CD14-positive monocyte (primary cell): ENCODE data around the gene AKR1D1. TPM values are rescaled to one million over a fixed set of nuclear protein-coding genes. Genes with fewer than 3 reads are reported as not detected.

Experiments used
- DNase-seq, 3 donors: peaks; one replicate each; pipeline ENCODE4 v3.0.0-alpha.2; 2011 to 2022
- H2AFZ ChIP-seq: 2 replicates; pipeline ENCODE4 v1.6.0; 2012; ENCODE audit warnings: mild to moderate bottlenecking, low read depth, low read length, inconsistent platforms; ENCODE audit not compliant: insufficient read depth, poor library complexity, severe bottlenecking
- H3K27ac ChIP-seq, 2 donors: 1 replicate in 1 of 2; 2 replicates in 1 of 2; pipeline ENCODE4 v1.5.1; 2012 to 2013; ENCODE audit warnings: low read length in 2 of 2, control low read depth in 1 of 2, inconsistent platforms in 1 of 2, low read depth in 1 of 2, mild to moderate bottlenecking in 1 of 2
- H3K27me3 ChIP-seq, 2 donors: one replicate each; pipeline versions ENCODE4 v1.6.0 to v1.6.1; 2011 to 2013; ENCODE audit warnings: low read length in 2 of 2; ENCODE audit not compliant: control insufficient read depth in 2 of 2, insufficient read depth in 2 of 2
- H3K36me3 ChIP-seq, 2 donors: replicated peaks in 1 of 2; 1 replicate in 1 of 2; 2 replicates in 1 of 2; pipeline versions ENCODE4 v1.5.1 to v1.6.1; 2012 to 2013; ENCODE audit warnings: low read length in 2 of 2, control low read depth in 1 of 2, inconsistent platforms in 1 of 2, mild to moderate bottlenecking in 1 of 2; ENCODE audit not compliant: insufficient read depth in 2 of 2, control insufficient read depth in 1 of 2
- H3K4me1 ChIP-seq, 2 donors: 1 replicate in 1 of 2; 2 replicates in 1 of 2; pipeline versions ENCODE4 v1.5.1 to v1.6.1; 2012 to 2013; ENCODE audit warnings: low read length in 2 of 2, control low read depth in 1 of 2, inconsistent platforms in 1 of 2, mild to moderate bottlenecking in 1 of 2, moderate library complexity in 1 of 2; ENCODE audit not compliant: insufficient read depth in 2 of 2, control insufficient read depth in 1 of 2
- H3K4me2 ChIP-seq: replicated peaks from 2 replicates; pipeline ENCODE3; 2012; ENCODE audit warnings: low read length, moderate library complexity, mild to moderate bottlenecking; ENCODE audit not compliant: poor library complexity, severe bottlenecking; ENCODE audit errors: extremely low read depth
- H3K4me3 ChIP-seq, 3 experiments: fragments of 200-600 bp in 1 of 3; sonication (generic) in 1 of 3; replicated peaks in 1 of 3; 1 replicate in 2 of 3; 2 replicates in 1 of 3; pipeline ENCODE4 v1.5.1; 2011 to 2013; ENCODE audit warnings: low read length in 3 of 3, mild to moderate bottlenecking in 3 of 3, control low read depth in 2 of 3, low read depth in 2 of 3, inconsistent platforms in 1 of 3, moderate library complexity in 1 of 3
- H3K79me2 ChIP-seq: 2 replicates; pipeline ENCODE4 v1.6.0; 2012; ENCODE audit warnings: mild to moderate bottlenecking, control low read depth, inconsistent platforms, low read length, moderate library complexity; ENCODE audit not compliant: insufficient read depth
- H3K9ac ChIP-seq: 2 replicates; pipeline ENCODE4 v1.6.0; 2017; ENCODE audit warnings: low read length, mild to moderate bottlenecking; ENCODE audit not compliant: insufficient read depth, poor library complexity, severe bottlenecking
- H3K9me3 ChIP-seq, 2 donors: replicated peaks in 1 of 2; 1 replicate in 1 of 2; 2 replicates in 1 of 2; pipeline versions ENCODE4 v1.5.1 to v1.6.1; 2012 to 2013; ENCODE audit warnings: low read length in 2 of 2, control low read depth in 1 of 2; ENCODE audit not compliant: control insufficient read depth in 1 of 2, insufficient read depth in 1 of 2
- H4K20me1 ChIP-seq: 2 replicates; pipeline ENCODE4 v1.6.0; 2012; ENCODE audit warnings: mild to moderate bottlenecking, low read length, control low read depth, moderate library complexity; ENCODE audit not compliant: insufficient read depth
- H3K27ac Mint-ChIP-seq, 7 donors: one replicate each; pipeline ENCODE4 v1.8.0; 2020; ENCODE audit warnings: mild to moderate bottlenecking in 7 of 7, mixed read lengths in 7 of 7, moderate library complexity in 6 of 7, inconsistent platforms in 2 of 7
- H3K27me3 Mint-ChIP-seq, 3 donors: one replicate each; pipeline ENCODE4 v1.8.0; 2021 to 2022; ENCODE audit warnings: low read depth in 3 of 3, mild to moderate bottlenecking in 3 of 3, mixed read lengths in 3 of 3, moderate library complexity in 3 of 3, inconsistent platforms in 1 of 3
- H3K36me3 Mint-ChIP-seq, 2 donors: one replicate each; pipeline ENCODE4 v1.8.0; 2020; ENCODE audit warnings: mixed read lengths in 2 of 2, inconsistent platforms in 1 of 2, mild to moderate bottlenecking in 1 of 2
- H3K4me1 Mint-ChIP-seq: one replicate; pipeline ENCODE4 v1.8.0; 2020; ENCODE audit warnings: mild to moderate bottlenecking, mixed read lengths
- H3K4me3 Mint-ChIP-seq, 2 donors: one replicate each; pipeline ENCODE4 v1.8.0; 2020; ENCODE audit warnings: mild to moderate bottlenecking in 2 of 2, mixed read lengths in 2 of 2, moderate library complexity in 1 of 2
- H3K9me3 Mint-ChIP-seq, 7 donors: one replicate each; pipeline ENCODE4 v1.8.0; 2020 to 2022; ENCODE audit warnings: mixed read lengths in 7 of 7, mild to moderate bottlenecking in 6 of 7, moderate library complexity in 6 of 7, inconsistent platforms in 2 of 7
- CTCF ChIP-seq: fragments of 200-600 bp; IDR thresholded peaks from one replicate; pipeline ENCODE4 v1.8.0; 2022; ENCODE audit warnings: antibody characterized with exemption, mild to moderate bottlenecking
- WGBS: methylation state at CpG from one replicate; pipeline ENCODE4 v1.1.5; 2013; ENCODE audit warnings: missing lambda C conversion rate; ENCODE audit not compliant: insufficient coverage; 5-methylcytosine and 5-hydroxymethylcytosine counted together
- intact Hi-C, 2 donors: fragments of 100-400 bp; cut with micrococcal nuclease; formaldehyde crosslinking; loops; one replicate each; pipeline versions ENCODE4 v1.15.0 to v1.15.1; 2023
- polyA plus RNA-seq, 3 donors: library from polyadenylated mRNA; depleted of rRNA in 1 of 3; unstranded in 2 of 3; stranded (reverse) in 1 of 3; fragments of 300-500 nt in 2 of 3; fragments of >200 nt in 1 of 3; fragmentation: Illumina TruSeq in 2 of 3; gene quantifications; 1 replicate in 2 of 3; 2 replicates in 1 of 3; pipeline ENCODE4 v1.2.3, GENCODE V29; 2012 to 2021

AKR1D1 gene
- polyA plus RNA-seq, 3 donors = not detected

- peaks cover 18 to 22% of the 10 kb centered on the region in 2 donors for H3K9me3 ChIP-seq
- peak; percentile 72 for TF ChIP-seq CTCF
These were observed 85.4 kb downstream of the AKR1D1 start for GRCh38 chr7:138161600-138162081.

GRCh38 chr7:138162236-138162635 lies 86.0 kb downstream of the AKR1D1 start:
- Histone ChIP-seq H3K27ac (no peak overlapping the region), H3K36me3 (peaks cover 0 to 9% of the 10 kb centered on the region in 2 donors), H3K4me3 (no peak overlapping the region), H3K79me2 (no peaks in the 10 kb centered on the region), H3K9me3 (peaks cover 20 to 22% of the 10 kb centered on the region in 2 donors), H3K9ac (no peak overlapping the region), H3K27me3 (no peaks in the 10 kb centered on the region), H3K4me2 (no peak overlapping the region), H4K20me1 (no peaks in the 10 kb centered on the region), H3K4me1 (no peaks in the 10 kb centered on the region), H2AFZ (no peak overlapping the region)
- intact Hi-C loops = loop anchor here (2.0 to 5.0 kb wide), 2 partner anchors 575 kb away; no protein-coding TSS in a partner anchor
- no peak for TF ChIP-seq CTCF
- H3K4me1 Mint-ChIP-seq = no peaks in the 10 kb centered on the region
- DNase-seq = no peak
- H3K27me3 Mint-ChIP-seq = no peaks in the 10 kb centered on the region
- H3K4me3 Mint-ChIP-seq = no peak overlapping the region
- no CpG with 5 or more reads among the region's 1 CpG for WGBS
- no peak overlapping the region for H3K27ac Mint-ChIP-seq
- H3K9me3 Mint-ChIP-seq = peaks cover 11 to 32% (median 24%) of the 10 kb centered on the region in 7 donors
- peaks cover 0 to 6% of the 10 kb centered on the region in 2 donors for H3K36me3 Mint-ChIP-seq

More at GRCh38 chr7:138161600-138162081, 85.4 kb downstream of the AKR1D1 start:
- Histone ChIP-seq H3K4me3 (no peak overlapping the region), H3K4me1 (no peaks in the 10 kb centered on the region), H2AFZ (no peak overlapping the region), H3K27ac (no peak overlapping the region), H3K9ac (no peak overlapping the region), H4K20me1 (no peaks in the 10 kb centered on the region), H3K79me2 (no peaks in the 10 kb centered on the region), H3K36me3 (peaks cover 0 to 9% of the 10 kb centered on the region in 2 donors), H3K27me3 (no peaks in the 10 kb centered on the region), H3K4me2 (peak overlapping the region; percentile 2)
- 75% methylated on average over 2 of the region's 4 CpGs for WGBS
- Mint-ChIP-seq H3K4me1 (no peaks in the 10 kb centered on the region), H3K27ac (no peak overlapping the region), H3K4me3 (no peak overlapping the region), H3K27me3 (no peaks in the 10 kb centered on the region), H3K9me3 (peaks cover 11 to 28% (median 23%) of the 10 kb centered on the region in 7 donors), H3K36me3 (peaks cover 0 to 6% of the 10 kb centered on the region in 2 donors)
- intact Hi-C loops = loop anchor here (2.0 to 5.0 kb wide), 2 partner anchors 575 to 576 kb away; no protein-coding TSS in a partner anchor
- peak; percentile 84 to 94 (median 90) for DNase-seq
